ENCODE measurements around the gene CPXM2. TPM values are rescaled to one million over a fixed set of nuclear protein-coding genes. Genes with fewer than 3 reads are reported as not detected.

The CPXM2 gene
- total and polyA plus RNA-seq, 2 experiments from 2014 or later = 14.8 to 19.8 TPM

- no peaks in the 10 kb centered on the region for H3F3A ChIP-seq (ENCODE audit: insufficient read depth)
- H3K27ac ChIP-seq = no peak overlapping the region
- H3K27me3 ChIP-seq (replicated peaks; ENCODE audit: insufficient read depth) = no peaks in the 10 kb centered on the region
- no peak overlapping the region for H3K4me3 ChIP-seq
- WGBS, 2 experiments (ENCODE audit: low coverage in 1 of 2, low lambda C conversion rate in 2 of 2, missing lambda C conversion rate in 2 of 2) = 84 to 90% methylated on average over 5 of the region's 5 CpGs
- TF ChIP-seq EZH2 (IDR thresholded peaks at IDR 0.05; ENCODE audit: insufficient read depth, poor library complexity, severe bottlenecking) = no peak
- TF ChIP-seq EZH2phosphoT487 (IDR thresholded peaks at IDR 0.05; ENCODE audit: insufficient read depth, low read depth) = no peak
- no peaks in the 10 kb centered on the region for H3K79me2 ChIP-seq (ENCODE audit: insufficient read depth)
- in situ Hi-C loops (cut with MboI) = no loop called here
- no peaks in the 10 kb centered on the region for H3K4me1 ChIP-seq (ENCODE audit: insufficient read depth)
- no peaks in the 10 kb centered on the region for H3K9me2 ChIP-seq (ENCODE audit: insufficient read depth)
- no peaks in the 10 kb centered on the region for H3K9me3 ChIP-seq (ENCODE audit: low read depth)
- H2AFZ ChIP-seq = no peak overlapping the region
- DNase-seq = no peak
- H3K36me3 ChIP-seq (ENCODE audit: low read depth) = no peaks in the 10 kb centered on the region
- no peaks in the 10 kb centered on the region for H4K20me1 ChIP-seq (ENCODE audit: insufficient read depth)
- no peak overlapping the region for H3K9ac ChIP-seq
- no peak overlapping the region for H3K4me2 ChIP-seq (ENCODE audit: unreplicated experiment)
Measured at GRCh38 chr10:123787566-123787965, 104.0 kb downstream of the CPXM2 start.

- Histone ChIP-seq H3F3A (ENCODE audit: insufficient read depth) (no peaks in the 10 kb centered on the region), H4K20me1 (ENCODE audit: insufficient read depth) (no peaks in the 10 kb centered on the region), H3K4me2 (ENCODE audit: unreplicated experiment) (no peak overlapping the region), H3K9ac (no peak overlapping the region), H3K27me3 (replicated peaks; ENCODE audit: insufficient read depth) (no peaks in the 10 kb centered on the region), H3K79me2 (ENCODE audit: insufficient read depth) (no peaks in the 10 kb centered on the region), H3K4me3 (no peak overlapping the region), H3K27ac (no peak overlapping the region), H2AFZ (no peak overlapping the region), H3K9me3 (ENCODE audit: low read depth) (no peaks in the 10 kb centered on the region), H3K36me3 (ENCODE audit: low read depth) (no peaks in the 10 kb centered on the region), H3K9me2 (ENCODE audit: insufficient read depth) (no peaks in the 10 kb centered on the region), H3K4me1 (ENCODE audit: insufficient read depth) (no peaks in the 10 kb centered on the region)
- DNase-seq = no peak
- WGBS, 2 experiments (ENCODE audit: low coverage in 1 of 2, low lambda C conversion rate in 2 of 2, missing lambda C conversion rate in 2 of 2) = 0 to 8% methylated on average over 1 of the region's 1 CpG
- TF ChIP-seq EZH2 (IDR thresholded peaks at IDR 0.05; ENCODE audit: insufficient read depth, poor library complexity, severe bottlenecking) (no peak), EZH2phosphoT487 (IDR thresholded peaks at IDR 0.05; ENCODE audit: insufficient read depth, low read depth) (no peak)
- in situ Hi-C loops (cut with MboI) = no loop called here
Measured at GRCh38 chr10:123786896-123787295, 104.7 kb downstream of the CPXM2 start.

- no peak for TF ChIP-seq EZH2phosphoT487 (IDR thresholded peaks at IDR 0.05; ENCODE audit: insufficient read depth, low read depth)
- no peak for TF ChIP-seq EZH2 (IDR thresholded peaks at IDR 0.05; ENCODE audit: insufficient read depth, poor library complexity, severe bottlenecking)
- no peak overlapping the region for H2AFZ ChIP-seq
Measured at GRCh38 chr10:123786306-123786705, 105.3 kb downstream of the CPXM2 start.

GRCh38 chr10:123784646-123785045, 107.0 kb downstream of the CPXM2 start:
- Histone ChIP-seq H2AFZ (no peak overlapping the region), H3K9ac (no peak overlapping the region), H3K9me2 (ENCODE audit: insufficient read depth) (no peaks in the 10 kb centered on the region), H3K4me3 (no peak overlapping the region), H3K4me2 (ENCODE audit: unreplicated experiment) (no peak overlapping the region), H3K79me2 (ENCODE audit: insufficient read depth) (no peaks in the 10 kb centered on the region), H3K36me3 (ENCODE audit: low read depth) (no peaks in the 10 kb centered on the region), H3F3A (ENCODE audit: insufficient read depth) (no peaks in the 10 kb centered on the region), H3K27ac (no peak overlapping the region), H3K4me1 (ENCODE audit: insufficient read depth) (no peaks in the 10 kb centered on the region), H3K27me3 (replicated peaks; ENCODE audit: insufficient read depth) (no peaks in the 10 kb centered on the region), H3K9me3 (ENCODE audit: low read depth) (no peaks in the 10 kb centered on the region), H4K20me1 (ENCODE audit: insufficient read depth) (no peaks in the 10 kb centered on the region)
- in situ Hi-C loops (cut with MboI) = no loop called here
- TF ChIP-seq EZH2phosphoT487 (IDR thresholded peaks at IDR 0.05; ENCODE audit: insufficient read depth, low read depth) = no peak
- no peak for TF ChIP-seq EZH2 (IDR thresholded peaks at IDR 0.05; ENCODE audit: insufficient read depth, poor library complexity, severe bottlenecking)
- DNase-seq = no peak
- 85 to 86% methylated on average over 7 of the region's 7 CpGs for WGBS, 2 experiments (ENCODE audit: low coverage in 1 of 2, low lambda C conversion rate in 2 of 2, missing lambda C conversion rate in 2 of 2)

More at GRCh38 chr10:123786306-123786705, 105.3 kb downstream of the CPXM2 start:
- WGBS, 2 experiments (ENCODE audit: low coverage in 1 of 2, low lambda C conversion rate in 2 of 2, missing lambda C conversion rate in 2 of 2) = 88% methylated on average over 7 of the region's 7 CpGs
- Histone ChIP-seq H3F3A (ENCODE audit: insufficient read depth) (no peaks in the 10 kb centered on the region), H3K9me3 (ENCODE audit: low read depth) (no peaks in the 10 kb centered on the region), H3K27ac (no peak overlapping the region), H3K4me1 (ENCODE audit: insufficient read depth) (no peaks in the 10 kb centered on the region), H3K79me2 (ENCODE audit: insufficient read depth) (no peaks in the 10 kb centered on the region), H3K9ac (no peak overlapping the region), H3K36me3 (ENCODE audit: low read depth) (no peaks in the 10 kb centered on the region), H4K20me1 (ENCODE audit: insufficient read depth) (no peaks in the 10 kb centered on the region), H3K4me3 (no peak overlapping the region), H3K9me2 (ENCODE audit: insufficient read depth) (no peaks in the 10 kb centered on the region), H3K4me2 (ENCODE audit: unreplicated experiment) (no peak overlapping the region), H3K27me3 (replicated peaks; ENCODE audit: insufficient read depth) (no peaks in the 10 kb centered on the region)
- in situ Hi-C loops (cut with MboI) = no loop called here
- no peak for DNase-seq

- no peaks in the 10 kb centered on the region for H4K20me1 ChIP-seq (ENCODE audit: insufficient read depth)
Measured at GRCh38 chr10:123784216-123784615, 107.4 kb downstream of the CPXM2 start.

More at GRCh38 chr10:123784216-123784615, 107.4 kb downstream of the CPXM2 start:
- Histone ChIP-seq H3K79me2 (ENCODE audit: insufficient read depth) (no peaks in the 10 kb centered on the region), H3K27me3 (replicated peaks; ENCODE audit: insufficient read depth) (no peaks in the 10 kb centered on the region), H3K9me3 (ENCODE audit: low read depth) (no peaks in the 10 kb centered on the region), H3K4me1 (ENCODE audit: insufficient read depth) (no peaks in the 10 kb centered on the region), H3K4me3 (no peak overlapping the region), H3K9ac (no peak overlapping the region), H3K27ac (no peak overlapping the region), H2AFZ (no peak overlapping the region), H3K9me2 (ENCODE audit: insufficient read depth) (no peaks in the 10 kb centered on the region), H3K4me2 (ENCODE audit: unreplicated experiment) (no peak overlapping the region), H3F3A (ENCODE audit: insufficient read depth) (no peaks in the 10 kb centered on the region), H3K36me3 (ENCODE audit: low read depth) (no peaks in the 10 kb centered on the region)
- in situ Hi-C loops (cut with MboI) = no loop called here
- 75 to 78% methylated on average over 3 of the region's 3 CpGs for whole genome bisulfite sequencing, 2 experiments (ENCODE audit: low coverage in 1 of 2, low lambda C conversion rate in 2 of 2, missing lambda C conversion rate in 2 of 2)
- DNase-seq = no peak
- TF ChIP-seq EZH2phosphoT487 (IDR thresholded peaks at IDR 0.05; ENCODE audit: insufficient read depth, low read depth) = no peak
- no peak for TF ChIP-seq EZH2 (IDR thresholded peaks at IDR 0.05; ENCODE audit: insufficient read depth, poor library complexity, severe bottlenecking)
